ENCODE data around the gene CASP2.

CASP2 gene

GRCh38 chr7:143279186-143280098 is 8.7 kb upstream of the CASP2 start:
- H3K4me3 ChIP-seq (ENCODE audit: low read depth, low read length) = no peak overlapping the region
- TF ChIP-seq, protein P1, sequence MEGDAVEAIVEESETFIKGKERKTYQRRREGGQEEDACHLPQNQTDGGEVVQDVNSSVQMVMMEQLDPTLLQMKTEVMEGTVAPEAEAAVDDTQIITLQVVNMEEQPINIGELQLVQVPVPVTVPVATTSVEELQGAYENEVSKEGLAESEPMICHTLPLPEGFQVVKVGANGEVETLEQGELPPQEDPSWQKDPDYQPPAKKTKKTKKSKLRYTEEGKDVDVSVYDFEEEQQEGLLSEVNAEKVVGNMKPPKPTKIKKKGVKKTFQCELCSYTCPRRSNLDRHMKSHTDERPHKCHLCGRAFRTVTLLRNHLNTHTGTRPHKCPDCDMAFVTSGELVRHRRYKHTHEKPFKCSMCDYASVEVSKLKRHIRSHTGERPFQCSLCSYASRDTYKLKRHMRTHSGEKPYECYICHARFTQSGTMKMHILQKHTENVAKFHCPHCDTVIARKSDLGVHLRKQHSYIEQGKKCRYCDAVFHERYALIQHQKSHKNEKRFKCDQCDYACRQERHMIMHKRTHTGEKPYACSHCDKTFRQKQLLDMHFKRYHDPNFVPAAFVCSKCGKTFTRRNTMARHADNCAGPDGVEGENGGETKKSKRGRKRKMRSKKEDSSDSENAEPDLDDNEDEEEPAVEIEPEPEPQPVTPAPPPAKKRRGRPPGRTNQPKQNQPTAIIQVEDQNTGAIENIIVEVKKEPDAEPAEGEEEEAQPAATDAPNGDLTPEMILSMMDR (IDR thresholded peaks at IDR 0.05; ENCODE audit: insufficient read depth, low read depth, low read length, missing control alignments) = no peak
- no peak for DNase-seq (ENCODE audit: low read depth)

GRCh38 chr7:143280160-143280559 is 8.0 kb upstream of the CASP2 start:
- TF ChIP-seq, protein P1 (IDR thresholded peaks at IDR 0.05; ENCODE audit: insufficient read depth, low read depth, low read length, missing control alignments) = no peak
- H3K4me3 ChIP-seq (ENCODE audit: low read depth, low read length) = no peak overlapping the region
- no peak for DNase-seq (ENCODE audit: low read depth)

GRCh38 chr7:143280566-143280965 is 7.6 kb upstream of the CASP2 start:
- no peak overlapping the region for H3K4me3 ChIP-seq (ENCODE audit: low read depth, low read length)
- TF ChIP-seq, protein P1 (IDR thresholded peaks at IDR 0.05; ENCODE audit: insufficient read depth, low read depth, low read length, missing control alignments) = no peak
- no peak for DNase-seq (ENCODE audit: low read depth)

GRCh38 chr7:143281529-143281928 is 6.6 kb upstream of the CASP2 start:
- TF ChIP-seq, protein P1 (IDR thresholded peaks at IDR 0.05; ENCODE audit: insufficient read depth, low read depth, low read length, missing control alignments) = no peak
- no peak for DNase-seq (ENCODE audit: low read depth)
- no peak overlapping the region for H3K4me3 ChIP-seq (ENCODE audit: low read depth, low read length)

DNA sequence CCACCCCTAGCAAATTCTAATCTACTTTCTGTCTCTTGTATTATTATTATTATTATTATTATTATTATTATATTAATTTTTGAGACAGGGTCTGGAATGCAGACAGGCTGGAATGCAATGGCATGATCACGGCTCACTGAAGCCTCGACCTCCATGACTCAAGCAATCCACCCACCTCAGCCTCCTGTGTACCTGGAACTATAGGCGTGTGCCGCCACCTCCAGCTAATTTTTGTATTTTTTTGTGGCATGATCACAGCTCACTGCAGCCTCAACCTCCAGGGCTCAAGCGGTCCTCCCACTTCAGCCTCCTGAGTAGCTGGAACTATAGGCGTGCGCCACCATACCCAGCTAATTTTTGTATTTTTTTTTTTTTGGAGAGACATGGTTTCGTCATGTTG is 6.0 kb upstream of the CASP2 start:
- no peak for DNase-seq (ENCODE audit: low read depth)
- no peak overlapping the region for H3K4me3 ChIP-seq (ENCODE audit: low read depth, low read length)
- TF ChIP-seq, protein P1 (IDR thresholded peaks at IDR 0.05; ENCODE audit: insufficient read depth, low read depth, low read length, missing control alignments) = no peak

DNA sequence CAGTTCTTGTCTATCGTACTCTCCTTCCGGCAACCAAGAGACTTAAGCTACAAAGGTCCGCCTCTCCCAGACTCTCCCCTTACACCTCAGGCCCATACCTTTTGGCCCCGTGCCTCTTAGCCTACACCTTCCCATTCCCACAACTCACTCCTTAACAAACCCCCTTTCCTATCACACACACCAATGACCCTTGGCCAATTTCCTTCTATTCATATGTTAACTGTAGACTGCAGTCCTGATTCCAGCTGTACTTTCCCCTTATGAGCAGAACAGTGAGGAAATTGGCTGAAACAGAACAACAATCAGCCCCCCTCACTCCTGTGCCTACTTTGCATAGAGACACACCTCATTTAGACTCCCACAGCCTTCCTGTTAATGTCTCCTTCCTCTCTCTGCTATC is 4.8 kb upstream of the CASP2 start:
- TF ChIP-seq, protein P1 (IDR thresholded peaks at IDR 0.05; ENCODE audit: insufficient read depth, low read depth, low read length, missing control alignments) = no peak
- no peak overlapping the region for H3K4me3 ChIP-seq (ENCODE audit: low read depth, low read length)
- DNase-seq (ENCODE audit: low read depth) = no peak

All from GM12865 (cell line).